ENCODE measurements around the gene KANTR.

KANTR gene, protein sequence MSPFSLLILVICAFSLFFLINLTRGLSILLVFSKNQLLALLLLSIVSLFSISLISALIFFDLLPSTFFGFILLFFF

DNA sequence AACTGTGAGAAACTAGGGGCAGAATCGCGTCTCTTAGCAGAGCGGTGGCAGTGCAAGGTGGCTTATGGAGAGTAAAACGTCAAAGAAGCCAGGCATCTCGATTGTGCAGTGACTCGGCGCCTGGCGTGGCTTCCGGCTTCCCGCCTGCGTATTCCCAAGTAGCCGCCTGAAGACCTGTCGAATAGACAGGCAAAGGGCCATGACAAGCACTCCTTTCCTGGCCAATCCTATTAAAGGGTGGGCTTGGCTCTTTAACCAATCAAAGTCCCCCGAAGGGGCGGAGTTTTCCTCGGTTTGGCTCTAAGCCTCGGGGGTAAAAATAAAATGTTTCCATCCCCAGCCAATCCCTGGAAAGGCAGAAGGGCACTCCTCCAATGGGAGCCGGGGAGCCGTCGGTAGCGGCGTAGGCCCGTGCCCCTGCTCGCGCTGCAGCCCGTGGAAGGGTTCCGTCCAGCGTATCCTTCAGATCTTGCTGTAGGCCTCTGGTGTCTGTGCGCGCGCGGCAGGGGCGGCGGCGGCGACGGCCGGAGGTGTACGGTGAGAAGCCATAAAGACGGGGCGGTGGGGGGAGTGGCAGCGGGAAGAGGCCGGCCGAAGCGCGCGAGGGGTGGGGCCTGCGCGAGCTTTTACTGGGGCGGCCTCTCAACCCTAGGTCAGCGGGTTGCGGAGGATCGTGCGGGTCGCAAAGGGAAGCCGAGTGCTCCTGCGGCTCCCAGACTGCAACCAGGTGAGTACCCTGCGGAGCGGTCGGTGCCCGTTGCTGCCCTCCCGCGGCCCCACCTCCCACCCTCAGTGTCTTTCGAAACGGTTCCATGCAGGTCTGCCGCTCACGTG lies at the start of gene KANTR:
Gene KANTR, plus strand, starts transcription at position 395 of the 834 bp plus-strand sequence. CDS start 30,131 bp downstream, outside the sequence.
- peak; percentile 93 for DNase-seq

DNA sequence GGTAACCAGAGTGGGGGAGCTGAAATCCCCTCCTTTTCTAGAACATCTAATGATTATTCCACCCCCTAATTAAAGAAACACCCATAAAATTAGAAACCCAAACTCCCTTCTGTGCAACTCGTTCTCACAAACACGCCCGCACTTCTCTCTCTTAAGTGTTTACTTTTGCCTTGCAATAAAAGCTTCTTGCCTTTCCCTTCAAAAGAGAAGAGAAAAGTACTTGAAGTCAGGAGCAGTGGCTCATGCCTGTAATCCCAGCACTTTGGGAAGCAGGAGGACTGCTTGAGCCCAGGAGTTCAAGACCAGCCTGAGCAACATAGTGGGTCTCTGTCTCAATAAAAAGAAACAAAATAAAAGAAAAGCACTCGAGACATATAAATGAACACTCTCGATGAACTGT lies 48.9 kb upstream of the KANTR start:
- DNase-seq: no peak

DNA sequence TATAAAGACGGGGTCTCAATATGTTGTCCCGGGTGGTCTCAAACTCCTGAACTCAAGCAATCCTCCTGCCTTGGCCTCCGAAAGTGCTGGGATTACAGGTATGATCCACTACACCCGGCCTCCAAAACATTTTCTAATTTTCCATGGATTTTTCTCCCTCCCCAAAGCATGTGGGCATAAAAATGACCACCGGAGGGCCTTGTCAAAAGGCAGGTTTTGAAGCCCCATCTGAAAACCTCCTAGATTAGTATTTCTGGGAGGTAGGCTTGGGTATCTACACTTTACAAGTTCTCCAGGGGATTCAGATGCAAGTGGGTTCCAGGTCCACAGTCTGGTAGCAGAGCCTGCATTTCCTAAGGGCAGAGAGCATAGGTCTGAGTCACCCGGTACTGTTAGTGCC lies 46.7 kb upstream of the KANTR start:
- DNase-seq: peak; percentile 20

DNA sequence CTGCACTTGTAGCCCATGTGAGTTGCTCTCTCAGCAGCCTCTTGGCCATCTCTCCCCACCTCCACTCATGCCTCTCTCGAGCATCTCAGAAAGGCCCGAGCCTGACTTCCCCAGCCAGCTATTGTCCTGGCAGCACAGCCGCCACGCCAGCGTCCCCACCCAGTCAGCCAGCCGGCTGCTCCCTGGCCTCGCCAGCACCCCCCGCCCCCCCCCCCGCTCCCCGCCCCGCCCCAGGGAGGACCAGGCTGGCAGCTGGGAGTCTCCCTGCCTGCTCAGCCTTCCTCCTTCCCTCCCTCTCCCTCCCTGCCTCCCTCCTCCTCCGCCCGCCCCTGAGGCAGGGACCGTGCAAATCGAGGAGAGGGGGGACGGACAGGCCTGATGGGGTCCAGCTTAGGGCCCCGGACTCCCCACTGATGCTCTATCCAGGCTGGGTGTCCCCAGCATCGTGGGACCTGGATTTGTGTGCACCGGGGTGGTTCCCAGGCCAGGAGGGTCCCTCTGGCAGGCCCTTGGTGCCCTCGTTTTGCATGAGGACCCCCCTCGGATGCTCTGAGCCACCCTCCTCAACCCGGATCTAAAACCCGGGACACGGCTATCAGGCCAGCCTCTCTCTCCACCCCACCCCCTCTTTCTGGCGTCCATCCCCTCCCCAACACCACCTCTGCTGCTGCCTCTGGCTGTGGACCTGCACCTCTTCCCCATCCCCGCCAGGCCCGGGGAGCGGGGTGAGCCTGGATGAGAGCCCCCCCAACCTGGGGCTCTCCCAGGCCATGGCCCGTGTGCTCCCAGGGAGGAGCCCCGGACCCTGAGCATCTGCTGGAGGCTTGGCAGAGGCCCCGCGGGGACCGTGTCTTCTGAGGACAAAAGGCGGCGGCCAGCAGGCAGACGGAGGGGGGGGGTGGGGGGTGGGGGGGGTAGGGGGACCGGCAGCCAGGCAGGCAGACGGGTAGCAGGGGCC lies 45.5 kb upstream of the KANTR start, which contains the start of gene GPR173:
Gene GPR173, plus strand, starts transcription at position 621 of the 958 bp plus-strand sequence. CDS start 27,833 bp downstream, outside the sequence.
- DNase-seq: peak; percentile 43

DNA sequence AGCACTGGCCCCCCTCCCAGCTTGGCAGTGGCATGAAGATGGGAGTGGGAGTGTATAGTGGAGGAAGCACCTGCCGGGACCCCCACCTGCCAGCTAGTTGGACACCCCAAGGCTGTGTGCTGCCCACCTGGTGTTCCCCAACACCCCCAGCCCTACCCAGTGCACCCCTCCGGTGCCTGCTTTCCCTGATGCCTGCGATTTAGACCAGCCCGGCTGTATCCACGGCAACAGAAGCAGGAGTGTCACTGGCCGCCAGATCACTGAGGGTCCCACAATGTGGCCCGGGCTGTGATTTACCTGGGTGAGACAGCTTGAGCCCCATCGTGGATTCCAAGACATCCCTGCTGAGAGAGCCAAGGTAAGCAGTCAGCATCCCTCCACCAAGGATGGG lies 44.8 kb upstream of the KANTR start:
- DNase-seq: no peak

DNA sequence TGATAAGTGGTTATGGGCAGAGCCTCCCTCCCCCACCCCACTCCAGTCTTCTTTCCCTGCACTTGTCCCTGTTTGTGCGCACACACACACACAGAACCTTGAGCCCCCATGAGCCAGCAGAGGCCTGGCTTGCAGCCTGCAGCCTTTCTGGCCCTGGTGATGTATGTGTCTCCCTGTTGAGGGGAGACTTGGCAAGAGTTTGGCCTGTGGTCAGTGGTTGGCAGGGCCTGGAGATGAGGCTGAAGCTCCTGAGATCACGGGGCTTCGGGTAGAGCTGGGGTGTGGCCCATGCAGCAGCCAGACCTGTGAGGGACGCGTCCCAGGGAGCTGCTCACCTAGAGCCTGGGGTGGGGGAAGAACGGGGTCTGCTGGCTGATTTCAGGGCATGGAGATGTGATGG lies 43.1 kb upstream of the KANTR start:
- DNase-seq: no peak

DNA sequence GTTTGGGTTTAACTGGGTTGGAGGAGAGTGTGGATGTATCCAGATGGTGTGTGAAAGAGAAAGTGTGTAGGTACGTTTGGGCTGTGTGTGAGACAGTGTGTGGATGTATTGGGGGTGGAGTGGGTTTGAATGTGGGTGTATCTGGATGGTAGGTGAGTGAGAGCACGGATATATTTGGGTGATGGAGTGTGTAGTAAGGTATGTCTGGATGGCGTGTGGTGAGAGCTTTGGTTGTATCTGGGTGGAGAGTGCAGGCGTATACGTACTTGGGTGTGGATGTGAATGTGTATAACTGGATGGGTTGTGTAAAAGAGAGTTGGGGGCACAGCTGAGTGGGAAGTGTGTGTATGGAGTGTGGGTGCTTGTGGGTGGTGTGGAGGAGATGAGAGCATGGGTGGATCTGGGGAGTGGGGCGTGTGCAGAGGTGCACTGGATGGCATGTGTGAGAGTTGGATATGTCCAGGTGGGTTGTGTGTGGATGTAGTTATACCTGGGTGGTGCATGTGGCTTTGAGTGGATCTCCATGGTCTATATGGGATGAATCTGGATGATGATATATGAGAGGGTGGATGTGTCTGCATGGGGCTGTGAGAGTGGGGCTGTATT lies 38.6 kb upstream of the KANTR start:
- DNase-seq: no peak

DNA sequence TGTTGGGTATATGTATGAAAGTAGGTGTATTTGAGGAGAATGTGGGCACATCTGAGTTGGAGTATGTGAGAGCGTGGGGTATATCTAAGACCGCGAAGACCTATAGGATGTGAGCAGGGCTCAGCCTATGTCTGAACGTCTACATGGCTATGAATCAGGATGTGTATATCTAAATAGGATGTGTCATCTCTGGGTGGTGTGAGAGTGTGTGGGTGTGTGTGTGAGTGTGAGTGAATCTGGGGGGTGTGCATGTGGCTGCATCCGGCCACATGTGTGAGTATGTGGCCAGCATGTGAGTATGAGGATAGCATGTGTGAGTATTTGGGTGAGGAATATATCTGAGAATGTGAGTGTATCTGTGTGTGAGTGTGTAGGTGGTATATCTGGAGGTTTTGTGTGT lies 37.6 kb upstream of the KANTR start:
- DNase-seq: no peak

DNA sequence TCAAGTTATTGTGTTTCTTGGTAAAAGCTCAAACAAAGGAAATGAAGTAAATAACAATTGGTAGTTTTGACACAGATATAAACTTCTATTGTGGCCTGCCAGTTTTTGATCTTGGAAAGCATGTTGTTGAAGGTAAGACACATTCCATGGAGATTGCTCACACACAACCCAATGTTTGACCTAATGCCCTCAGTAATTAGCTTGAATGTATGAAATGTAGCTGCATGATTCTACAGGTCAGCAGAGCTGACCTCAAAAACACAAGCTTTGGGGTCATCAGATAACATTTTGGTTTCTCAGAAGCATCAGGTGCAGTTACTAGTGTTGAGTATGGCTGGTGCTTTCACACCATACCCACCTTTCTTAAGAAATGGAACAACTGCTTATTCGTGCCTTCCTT lies 28.8 kb upstream of the KANTR start:
- DNase-seq: no peak

DNA sequence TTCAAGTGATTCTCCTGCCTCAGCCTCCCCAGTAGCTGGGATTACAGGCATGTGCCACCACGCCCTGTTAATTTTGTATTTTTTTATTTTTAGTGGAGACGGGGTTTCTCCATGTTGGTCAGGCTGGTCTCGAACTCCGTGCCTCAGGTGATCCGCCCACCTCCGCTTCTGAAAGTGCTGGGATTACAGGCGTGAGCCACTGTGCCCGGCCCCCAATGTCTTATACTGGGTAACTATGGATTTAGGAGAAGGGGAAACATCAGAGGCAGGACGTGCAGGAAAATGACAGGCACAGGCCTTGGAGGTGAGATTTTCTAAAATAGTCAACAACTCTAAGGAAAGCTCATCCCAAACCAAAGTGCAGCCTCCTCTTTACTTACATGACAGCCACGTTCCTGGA lies 22.9 kb upstream of the KANTR start:
- DNase-seq: no peak

DNA sequence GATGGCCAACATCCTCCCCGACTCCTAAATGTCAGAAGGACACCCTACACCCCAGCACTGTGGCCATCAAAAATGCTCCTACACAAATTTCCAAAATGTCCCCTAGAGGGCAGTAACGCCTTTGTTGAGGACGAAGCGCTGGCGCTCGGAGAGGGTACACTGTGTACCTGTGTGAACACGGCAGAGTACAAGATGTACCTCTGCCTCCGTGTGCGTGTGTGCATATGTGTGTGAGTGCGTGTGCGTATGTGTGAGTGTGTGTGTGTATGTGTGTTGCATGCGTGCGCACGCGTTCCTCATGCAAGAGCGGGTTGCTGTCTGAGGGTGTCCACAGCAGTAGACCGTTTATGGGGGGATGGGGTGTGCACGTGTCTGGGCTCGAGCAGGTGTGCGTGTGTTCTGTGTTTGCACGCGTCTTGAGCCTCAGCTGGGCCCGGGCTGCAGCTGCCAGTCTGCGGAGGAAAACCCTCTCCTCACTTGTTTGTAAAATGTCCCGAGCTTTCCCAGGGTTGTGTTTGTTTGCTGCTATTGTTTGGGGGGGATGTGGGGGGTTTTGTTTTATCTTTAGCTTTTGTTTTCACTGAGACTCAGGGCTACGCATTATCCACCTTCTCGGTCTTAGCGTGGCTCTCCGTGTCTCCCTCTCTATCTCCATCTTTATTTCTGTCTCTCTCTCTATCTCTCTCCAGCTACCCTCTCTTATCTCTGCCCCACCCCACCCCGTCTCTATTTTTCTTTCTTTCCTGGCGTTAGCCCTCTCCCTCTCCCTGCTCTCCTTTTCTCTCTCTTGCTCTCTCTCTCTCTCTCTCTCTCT lies 22.1 kb upstream of the KANTR start:
- DNase-seq: peak; percentile 63

DNA sequence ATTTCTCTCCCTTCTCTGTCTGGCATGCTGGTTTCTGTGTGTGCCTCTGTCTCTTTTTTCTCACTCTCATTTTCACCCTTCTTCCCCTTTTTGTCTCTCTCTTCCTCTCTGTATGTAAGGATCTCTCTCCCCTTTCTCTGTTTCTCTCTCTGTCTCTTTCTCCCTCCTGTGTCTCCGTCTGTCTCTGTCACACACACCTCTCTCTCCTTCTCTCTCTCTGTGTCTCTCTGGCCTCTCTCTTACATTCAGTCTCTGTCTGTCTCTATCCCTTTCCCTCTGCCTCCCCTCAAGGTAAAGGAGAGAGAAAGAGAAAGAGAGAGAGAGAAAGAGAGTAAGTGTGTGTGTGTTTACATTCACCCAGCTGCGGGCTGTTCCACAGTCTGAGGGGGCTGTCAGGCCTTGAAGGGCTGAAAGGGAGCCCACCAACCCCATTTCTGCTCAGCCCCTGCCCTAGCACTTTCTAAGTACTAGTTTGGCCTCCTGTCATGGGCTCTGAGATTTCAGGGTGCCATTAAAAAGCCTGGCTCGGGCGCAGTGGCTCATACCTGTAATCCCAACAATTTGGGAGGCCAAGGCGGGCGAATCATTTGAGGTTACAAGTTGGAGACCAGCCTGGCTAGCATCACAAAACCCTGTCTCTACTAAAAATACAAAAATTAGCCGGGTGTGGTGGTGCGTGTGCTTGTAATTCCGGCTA lies 21.4 kb upstream of the KANTR start:
- no peak for DNase-seq

DNA sequence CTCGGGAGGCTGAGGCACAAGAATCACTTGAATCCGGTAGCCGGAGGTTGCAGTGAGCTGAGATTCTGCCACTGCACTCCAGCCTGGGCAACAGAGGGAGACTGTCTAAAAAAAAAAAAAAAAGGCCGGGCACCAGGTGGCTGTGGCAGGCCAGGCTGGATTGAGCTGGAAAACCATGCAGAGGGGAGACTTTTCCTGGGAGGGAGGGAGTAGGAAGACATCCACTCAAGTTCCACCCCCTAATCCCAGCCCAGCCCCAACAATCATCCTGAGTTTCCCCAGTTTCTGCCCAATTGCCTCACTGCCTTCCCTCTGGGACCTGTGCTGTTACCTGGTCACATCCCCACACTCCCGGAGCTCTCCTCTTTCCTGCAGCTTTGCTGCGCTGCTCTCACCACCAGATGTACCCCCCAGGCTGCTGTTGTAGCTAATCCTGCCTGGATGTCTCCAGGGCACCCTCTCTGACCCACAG lies 20.8 kb upstream of the KANTR start:
- peak; percentile 46 for DNase-seq

DNA sequence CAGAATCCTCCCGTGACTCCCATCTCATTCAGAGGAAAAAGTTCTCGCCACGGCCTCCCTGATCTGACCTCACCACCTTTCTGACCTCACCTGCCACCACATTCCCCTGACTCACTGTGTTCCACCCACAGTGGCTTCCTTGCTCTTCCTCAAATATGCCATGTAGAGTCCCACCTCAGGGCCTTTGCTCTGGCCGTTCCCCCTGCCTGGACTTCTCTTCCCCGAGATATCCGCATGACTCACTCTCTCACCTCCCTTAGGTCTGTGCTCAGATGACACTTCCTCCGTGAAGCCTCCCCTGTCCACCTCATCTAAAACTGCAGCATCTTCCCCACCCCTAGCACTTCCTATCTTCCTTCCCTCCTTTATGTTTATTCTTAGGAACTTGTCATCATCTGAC lies 18.9 kb upstream of the KANTR start:
- DNase-seq: no peak

DNA sequence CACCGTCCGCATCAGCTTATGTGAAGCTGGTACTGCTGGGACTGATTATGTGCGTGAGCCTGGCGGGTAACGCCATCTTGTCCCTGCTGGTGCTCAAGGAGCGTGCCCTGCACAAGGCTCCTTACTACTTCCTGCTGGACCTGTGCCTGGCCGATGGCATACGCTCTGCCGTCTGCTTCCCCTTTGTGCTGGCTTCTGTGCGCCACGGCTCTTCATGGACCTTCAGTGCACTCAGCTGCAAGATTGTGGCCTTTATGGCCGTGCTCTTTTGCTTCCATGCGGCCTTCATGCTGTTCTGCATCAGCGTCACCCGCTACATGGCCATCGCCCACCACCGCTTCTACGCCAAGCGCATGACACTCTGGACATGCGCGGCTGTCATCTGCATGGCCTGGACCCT lies 17.3 kb upstream of the KANTR start:
- no peak for DNase-seq

DNA sequence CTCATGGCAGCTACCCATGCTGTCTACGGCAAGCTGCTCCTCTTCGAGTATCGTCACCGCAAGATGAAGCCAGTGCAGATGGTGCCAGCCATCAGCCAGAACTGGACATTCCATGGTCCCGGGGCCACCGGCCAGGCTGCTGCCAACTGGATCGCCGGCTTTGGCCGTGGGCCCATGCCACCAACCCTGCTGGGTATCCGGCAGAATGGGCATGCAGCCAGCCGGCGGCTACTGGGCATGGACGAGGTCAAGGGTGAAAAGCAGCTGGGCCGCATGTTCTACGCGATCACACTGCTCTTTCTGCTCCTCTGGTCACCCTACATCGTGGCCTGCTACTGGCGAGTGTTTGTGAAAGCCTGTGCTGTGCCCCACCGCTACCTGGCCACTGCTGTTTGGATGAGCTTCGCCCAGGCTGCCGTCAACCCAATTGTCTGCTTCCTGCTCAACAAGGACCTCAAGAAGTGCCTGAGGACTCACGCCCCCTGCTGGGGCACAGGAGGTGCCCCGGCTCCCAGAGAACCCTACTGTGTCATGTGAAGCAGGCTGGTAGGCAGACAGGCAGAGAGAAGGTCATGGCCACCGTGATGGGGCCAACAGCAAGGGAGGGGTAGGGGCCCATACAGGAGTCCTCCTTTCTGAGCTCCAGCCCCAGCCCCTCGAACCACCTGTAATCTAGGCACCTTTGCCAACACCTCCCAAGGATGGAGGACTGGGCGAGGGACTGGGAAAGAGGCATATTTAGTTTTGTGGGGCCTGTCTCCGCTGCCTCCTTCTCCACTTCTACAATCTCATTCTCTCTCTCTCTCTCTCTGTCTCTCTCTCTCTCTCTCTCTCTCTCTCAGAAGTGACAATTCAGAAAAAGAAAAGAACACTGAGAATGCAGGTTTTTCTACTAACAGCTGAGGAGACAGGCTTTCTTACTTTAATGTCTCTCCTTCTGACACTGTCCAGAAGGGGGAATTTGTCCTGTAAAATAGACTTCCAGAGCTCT lies 16.4 kb upstream of the KANTR start:
- DNase-seq: no peak

DNA sequence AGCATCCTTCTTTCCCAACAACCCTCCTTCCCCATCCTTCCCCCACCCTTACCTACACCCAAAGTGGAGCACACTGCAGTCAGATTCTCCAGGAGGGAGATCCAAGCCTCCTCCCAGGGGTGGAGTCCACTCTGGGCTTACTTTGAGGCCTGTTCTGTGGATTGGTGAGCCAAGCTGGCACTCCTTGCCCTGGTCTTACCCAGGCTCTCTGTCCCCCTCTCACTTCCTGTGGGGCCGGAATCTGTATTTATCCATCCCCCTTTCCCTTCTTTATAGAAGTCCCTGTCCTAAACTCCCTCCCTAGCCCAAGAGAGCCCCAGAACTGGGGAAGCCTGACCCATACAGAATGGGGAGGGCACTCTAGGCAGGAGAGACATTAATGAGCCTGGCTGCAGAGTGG lies 15.0 kb upstream of the KANTR start:
- DNase-seq: no peak

DNA sequence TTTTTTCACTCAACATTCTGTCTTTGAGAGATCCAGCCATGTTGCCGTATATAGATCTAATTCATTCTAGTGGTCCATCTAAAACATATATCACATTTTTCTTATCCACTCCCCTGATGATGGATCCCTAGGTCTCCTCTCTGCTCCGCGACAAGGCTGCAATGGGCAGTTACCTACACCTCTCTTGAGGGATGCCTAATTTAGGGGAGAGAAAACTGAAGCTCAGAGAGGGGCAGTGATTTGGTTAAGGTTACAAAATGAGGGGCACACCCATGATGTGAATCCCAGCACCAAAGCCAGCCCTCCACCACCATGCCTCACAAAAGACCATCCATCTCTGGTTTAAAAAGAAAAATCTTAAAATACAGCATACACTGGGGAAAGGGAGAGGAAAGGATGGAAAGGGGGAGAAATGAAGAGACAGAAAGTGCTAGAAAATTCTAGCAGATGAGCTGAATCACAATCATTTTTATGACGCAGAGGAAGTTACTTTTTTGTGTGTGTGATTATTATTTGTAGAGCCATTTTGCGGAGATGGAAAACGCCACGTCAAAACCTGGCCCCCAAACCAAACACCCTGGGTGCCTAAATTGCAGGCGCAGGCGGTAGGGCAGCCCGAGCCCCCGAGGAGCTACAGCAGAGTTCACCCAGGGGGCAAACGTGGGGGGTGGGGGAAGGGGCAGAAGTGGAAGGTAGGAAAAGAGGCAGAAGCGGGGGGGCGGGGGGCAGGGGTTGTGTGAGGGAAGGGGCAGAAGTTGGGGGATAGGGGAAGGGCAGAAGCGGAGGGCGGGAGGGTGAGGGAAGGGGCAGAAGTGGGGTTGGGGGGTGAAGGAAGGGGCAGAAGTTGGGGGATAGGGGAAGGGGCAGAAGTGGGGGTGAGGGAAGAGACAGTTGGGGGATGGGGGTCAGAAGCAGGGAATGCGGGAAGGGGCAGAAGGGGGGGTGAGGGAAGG lies 13.0 kb upstream of the KANTR start:
- no peak for DNase-seq

Measured in NCI-H1694 treated with DMSO at 0.1 percent for 48 hours (cell line).